DMS79 treated with DMSO at 0.1 percent for 48 hours (cell line): ENCODE data around the gene SLC2A3.
"Not testable (repeated sequence)": the region's sequence is repeated elsewhere in the genome, so short reads cannot be mapped to it uniquely, and the experiment has no call there.

Experiments
- DNase-seq: peaks from one replicate; lab custom pipeline; 2025; lab: John Stamatoyannopoulos, UW

The SLC2A3 gene

DNA sequence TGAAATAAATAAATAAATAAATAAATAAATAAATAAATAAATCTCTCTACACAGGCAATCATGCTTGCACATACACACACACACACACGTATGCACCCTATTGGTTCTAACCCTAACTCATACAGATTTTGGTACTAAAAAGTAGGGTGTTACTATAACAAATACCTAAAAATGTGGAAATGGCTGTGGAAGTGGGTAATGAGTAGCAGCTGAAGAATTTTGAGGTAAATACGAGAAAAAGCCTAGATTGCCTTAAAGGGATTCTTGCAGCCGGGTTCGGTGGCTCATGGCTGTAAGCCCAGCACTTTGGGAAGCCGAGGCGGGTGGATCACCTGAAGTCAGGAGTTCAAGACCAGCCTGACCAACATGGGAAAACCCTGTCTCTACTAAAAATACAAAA, 15.7 kb upstream of the SLC2A3 start:
- no peak for DNase-seq

DNA sequence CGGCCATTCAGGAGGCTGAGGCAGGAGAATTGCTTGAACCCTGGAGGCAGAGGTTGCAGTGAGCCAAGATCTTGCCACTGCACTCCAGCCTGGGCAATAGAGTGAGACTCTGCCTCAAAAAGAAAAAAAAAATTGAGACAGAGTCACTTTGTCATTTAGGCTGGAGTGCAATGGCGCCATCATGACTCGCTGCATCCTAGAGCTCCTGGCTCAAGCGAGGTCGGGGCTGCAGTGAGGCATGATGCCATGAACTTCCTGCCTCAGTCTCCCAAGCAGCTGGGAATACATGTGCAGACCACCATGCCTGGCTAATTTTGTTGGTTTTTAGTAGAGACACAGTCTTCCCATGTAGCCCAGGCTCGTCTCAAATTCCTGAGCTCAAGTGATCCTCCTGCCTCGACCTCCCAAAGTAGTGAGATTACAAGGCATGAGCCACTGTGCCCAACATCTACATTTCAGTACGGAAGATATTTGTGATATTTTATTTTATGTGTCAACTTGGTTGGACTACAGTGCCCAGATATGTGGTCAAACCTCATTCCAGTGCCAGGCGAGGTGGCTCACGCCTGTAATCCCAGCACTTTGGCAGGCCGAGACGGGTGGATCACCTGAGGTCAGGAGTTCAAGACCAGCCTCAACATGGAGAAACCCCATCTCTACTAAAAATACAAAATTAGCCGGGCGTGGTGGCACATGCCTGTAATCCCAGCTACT, 14.4 kb upstream of the SLC2A3 start:
- DNase-seq, result not testable (repeated sequence)

DNA sequence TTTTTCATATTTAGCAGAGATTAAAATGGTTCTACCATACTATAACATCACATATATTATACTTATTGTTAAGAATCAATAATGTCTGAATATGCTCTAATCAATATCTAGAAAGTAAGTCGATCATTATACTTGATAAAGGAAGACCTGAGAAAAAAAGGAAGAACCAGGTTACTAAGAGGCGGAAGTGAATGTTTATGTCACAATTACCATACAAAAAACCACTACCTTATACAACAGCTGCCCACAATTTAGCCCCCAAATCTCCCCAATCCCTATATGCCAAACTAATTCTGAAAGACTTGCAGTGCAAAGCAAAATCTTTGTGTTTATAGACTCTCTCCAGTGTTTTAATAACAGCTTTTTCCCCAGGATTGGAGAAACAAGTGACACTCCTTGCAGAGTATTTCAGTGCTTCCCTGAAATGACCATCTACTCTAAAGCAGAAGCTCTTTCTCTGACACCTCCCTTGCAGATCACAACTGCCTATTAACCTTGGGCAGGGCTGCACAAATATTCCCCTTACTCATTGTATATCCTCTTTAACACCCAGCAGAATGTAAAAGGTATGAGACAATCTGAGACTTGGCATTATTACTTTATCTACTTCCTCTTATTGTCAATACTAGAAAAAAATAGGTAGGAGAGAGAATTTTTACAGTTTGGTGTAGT, 12.7 kb upstream of the SLC2A3 start:
- DNase-seq, result no peak

DNA sequence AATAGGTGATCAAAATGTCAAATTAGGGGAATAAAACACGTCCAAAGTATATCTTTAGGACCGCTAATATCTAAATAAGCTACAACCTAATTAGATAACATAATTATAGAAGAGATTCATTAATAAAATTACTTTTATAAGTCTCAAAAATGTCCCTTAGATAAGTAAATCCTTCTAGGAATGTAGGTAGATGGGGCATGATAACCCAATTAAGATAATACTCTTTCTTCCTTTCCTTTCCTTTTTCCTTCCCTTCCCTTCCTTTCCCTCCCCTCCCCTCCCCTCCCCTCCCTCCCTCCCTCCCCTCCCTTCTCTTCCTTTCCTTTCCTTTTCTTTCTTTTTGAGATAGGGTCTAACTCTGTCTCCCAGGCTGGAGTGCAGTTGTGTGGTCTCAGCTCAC, 11.0 kb upstream of the SLC2A3 start:
- DNase-seq, result no peak

DNA sequence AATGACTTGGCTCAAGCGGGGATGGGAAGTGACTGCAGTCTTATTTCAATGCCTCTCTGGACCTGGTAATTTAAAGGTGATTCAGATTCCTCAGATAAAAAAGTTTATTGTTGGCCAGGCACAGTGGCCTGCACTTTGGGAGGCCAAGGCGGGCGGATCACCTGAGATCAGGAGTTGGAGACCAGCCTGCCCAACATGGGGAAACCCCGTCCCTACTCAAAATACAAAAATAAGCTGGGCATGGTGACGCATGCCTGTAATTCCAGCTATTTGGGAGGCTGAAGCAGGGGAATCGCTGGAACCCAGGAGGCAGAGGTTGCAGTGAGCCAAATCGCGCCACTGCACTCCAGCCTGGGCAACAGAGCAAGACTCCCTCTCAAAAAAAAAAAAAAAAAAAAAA, 8.8 kb upstream of the SLC2A3 start:
- DNase-seq, result not testable (repeated sequence)

DNA sequence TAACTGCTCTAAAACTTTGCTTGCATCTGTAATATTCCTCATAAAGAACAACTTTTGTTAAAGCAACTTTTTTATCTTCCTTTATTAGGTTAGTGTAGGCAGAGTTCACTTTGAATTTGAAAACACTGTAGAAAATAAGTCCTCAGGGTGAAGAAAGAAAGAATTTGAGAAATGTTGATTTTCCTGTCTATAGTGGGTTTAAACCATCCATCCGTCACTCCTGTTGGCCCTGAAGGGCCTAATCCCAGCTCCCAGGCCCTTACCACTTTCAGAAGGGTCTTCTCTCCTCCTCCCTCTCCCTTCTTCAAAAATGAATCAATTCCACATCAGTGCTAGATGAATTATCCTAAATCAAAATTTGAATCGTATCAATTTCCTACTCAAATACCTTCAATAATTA, 4.9 kb upstream of the SLC2A3 start:
- no peak for DNase-seq

DNA sequence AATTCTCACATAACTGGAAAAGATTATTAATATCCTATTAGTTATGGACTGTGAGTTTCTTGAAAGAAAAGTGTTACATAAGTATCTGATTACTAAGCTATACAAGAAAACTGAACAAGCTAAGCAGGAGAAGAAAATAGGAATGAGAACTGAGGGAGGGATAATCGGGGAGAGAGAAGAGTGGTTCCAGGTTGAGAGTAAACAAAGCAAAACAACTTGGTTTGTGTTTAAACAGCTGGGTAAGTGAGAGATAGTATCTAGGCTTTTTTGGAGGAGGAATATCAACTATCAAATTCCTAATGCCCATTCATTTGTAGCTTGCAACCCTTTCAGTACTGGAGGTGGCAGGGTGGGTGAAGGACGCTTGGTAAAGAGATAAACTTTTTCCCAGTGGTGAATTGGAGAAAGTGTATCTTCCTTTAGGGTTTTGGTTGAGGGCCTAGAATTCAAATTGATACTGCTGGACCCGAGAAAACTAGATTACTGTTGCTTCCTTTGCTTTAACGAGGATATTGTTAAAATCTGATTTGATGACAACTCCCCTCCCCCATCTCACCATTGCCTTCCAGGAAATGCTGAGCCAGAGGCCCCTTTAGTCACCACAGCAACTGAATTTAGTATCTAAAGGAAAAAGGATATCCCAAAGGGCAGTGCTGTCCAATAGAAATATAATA, 2.0 kb upstream of the SLC2A3 start:
- DNase-seq, result peak; percentile 24

DNA sequence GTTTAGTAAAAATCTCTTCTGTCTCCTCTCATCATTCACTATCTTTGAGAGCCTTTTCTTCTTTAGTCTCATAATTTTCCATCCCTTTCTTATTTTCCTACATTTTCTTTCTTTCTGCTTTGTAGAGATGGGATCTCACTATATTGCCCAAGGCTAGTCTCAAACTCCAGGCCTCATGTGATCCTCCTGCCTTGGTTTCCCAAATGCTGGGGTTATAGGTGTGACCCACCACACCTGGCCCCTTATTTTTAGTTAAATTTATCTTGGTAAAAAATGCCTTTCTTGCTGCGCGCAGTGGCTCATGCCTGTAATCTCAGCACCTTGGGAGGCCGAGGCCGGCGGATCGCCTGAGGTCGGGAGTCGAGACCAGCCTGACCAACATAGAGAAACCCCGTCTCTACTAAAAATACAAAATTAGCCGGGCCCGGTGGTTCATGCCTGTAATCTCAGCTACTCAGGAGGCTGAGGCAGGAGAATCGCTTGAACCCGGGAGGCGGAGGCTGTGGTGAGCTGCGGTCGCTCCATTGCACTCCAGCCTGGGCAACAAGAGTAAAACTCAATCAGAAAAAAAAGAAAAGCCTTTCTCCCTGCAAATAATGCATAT, 996 bp downstream of the SLC2A3 start:
- no peak for DNase-seq

DNA sequence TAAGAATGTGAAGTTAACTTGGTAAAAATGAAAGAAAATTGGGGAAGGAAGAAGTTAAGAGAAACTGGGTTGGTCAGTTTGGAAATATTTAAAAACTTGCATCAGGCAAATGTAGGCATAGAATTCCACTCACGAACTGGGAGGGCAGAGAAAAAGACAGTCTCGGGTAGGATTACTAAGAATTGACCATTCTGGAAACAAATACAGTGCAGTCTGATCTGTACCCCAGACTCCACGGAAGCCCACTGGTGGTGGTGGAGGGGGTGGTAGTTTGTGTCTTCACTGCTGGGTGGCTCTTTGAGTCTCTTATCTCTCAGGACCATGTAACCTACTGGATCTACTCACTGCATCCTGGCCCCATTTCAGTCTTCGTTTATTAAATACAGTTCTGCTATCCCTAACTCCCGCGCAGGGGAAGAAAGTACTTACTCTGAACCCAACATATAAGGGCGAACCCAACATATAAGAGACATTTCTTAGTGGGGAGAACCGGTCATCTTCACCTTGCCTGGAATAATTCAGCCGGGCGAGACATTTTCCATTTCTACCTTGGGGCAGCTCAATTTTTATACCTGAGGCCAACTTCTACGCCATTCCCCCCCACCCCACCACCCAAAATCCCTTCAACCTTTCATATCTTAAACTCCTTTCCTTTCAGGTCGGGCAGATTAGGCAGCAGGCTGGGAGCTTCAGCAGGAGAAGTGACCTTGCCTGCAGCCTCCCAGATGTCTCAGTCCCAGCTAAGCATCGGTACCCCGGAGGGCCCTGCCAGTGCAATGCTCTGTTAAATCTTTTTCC, 1.7 kb downstream of the SLC2A3 start:
- no peak for DNase-seq

DNA sequence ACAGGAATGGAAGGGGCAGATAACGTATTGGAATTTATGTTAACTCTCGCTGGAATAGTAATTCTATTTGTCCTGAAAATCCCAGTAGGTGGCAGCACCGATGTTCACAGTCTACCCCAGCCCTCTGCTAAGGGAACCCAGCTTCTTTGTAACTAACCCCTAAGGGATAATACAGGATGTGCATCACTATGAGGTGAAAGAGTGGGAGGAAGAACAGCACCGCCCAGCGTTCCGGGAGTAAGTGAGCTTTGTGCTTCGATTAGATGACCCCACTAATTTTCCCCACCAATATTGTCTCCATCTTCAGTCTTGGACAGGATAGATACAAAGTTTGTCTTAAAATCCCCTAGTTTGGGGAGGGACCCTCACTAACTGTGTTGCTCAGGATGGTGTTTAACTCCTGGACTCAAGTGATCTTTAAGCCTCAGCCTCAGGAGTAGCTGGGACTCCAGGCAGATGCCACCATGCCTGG, 2.7 kb downstream of the SLC2A3 start:
- DNase-seq, result no peak

DNA sequence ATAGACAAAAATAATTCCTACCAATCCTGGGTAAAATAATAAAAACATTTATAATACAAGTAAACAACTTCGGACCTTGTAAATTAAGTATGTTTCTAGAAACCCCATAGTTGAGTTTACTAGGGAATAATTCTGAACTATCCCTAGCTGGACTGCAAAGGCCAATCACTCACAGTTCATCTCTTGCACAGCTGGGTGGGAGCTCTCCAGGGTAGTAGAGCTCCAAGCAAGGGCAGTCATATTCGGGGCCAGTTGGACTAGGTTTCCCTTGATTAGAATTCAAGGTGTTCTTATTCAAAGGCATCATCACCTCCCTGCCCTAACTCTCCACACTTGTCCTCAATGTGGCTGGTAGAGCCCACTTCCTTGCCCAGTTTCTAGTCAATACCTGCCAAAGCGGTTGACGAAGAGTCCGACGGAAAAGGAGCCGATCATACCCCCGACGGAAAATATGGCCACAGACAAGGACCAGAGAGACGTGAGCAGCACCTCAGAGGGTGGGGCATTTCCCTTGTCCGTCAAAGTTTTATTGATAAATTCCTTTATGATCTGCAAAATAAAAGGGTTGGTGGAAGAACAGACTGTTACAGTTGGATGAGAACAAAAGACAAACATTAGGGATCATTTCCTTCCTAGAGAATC, 3.3 kb downstream of the SLC2A3 start:
- not testable (repeated sequence) for DNase-seq

DNA sequence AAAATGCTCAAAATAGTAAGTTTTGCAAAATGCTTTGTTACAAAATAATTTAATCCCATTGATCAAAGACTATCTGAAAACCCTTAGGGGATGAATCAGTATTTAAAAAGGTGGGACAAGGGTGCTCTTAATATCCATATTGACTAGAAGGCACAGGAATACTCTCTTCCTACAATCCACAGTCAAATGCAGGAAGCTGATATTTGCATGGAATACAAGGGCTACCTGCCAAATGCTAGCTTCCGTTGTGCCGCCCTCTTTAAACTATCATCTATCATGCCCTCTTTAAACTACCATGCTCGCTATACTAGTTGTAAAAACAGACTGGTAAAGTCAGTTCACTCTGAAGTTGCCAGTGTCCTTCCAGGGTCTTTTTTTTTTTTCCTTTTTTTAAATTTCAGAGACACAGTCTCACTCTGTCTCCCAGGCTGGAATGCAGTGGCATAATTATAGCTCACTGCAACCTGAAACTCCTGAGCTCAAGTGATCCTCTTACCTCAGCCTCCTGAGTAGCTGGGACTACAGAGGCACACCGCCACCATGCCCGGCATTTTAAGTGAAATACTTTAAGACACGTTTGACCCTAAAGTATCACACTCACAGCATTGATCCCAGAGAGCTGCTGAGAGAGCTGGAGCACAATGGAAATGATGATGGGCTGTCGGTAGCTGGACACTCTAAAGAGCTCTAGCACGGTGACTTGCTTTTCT, 6.7 kb downstream of the SLC2A3 start:
- DNase-seq, result no peak

DNA sequence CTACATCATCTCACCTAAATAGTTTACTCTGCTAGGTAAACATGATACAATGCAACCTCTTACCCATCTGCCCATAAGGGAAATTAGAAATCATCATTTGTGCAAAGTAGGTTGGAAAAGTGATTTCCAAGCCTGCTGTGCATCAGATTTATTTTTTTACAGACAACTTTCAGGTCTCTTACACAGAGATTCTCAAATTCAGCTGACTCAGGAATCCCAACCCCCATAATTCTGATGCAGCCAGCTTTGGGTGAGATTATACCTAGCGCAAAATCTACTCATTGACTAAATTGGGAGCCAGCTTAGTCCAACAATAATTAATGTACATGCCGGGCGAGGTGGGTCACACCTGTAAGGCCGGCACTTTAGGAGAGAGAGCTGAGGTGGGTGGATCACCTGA, 8.5 kb downstream of the SLC2A3 start:
- DNase-seq, result no peak

DNA sequence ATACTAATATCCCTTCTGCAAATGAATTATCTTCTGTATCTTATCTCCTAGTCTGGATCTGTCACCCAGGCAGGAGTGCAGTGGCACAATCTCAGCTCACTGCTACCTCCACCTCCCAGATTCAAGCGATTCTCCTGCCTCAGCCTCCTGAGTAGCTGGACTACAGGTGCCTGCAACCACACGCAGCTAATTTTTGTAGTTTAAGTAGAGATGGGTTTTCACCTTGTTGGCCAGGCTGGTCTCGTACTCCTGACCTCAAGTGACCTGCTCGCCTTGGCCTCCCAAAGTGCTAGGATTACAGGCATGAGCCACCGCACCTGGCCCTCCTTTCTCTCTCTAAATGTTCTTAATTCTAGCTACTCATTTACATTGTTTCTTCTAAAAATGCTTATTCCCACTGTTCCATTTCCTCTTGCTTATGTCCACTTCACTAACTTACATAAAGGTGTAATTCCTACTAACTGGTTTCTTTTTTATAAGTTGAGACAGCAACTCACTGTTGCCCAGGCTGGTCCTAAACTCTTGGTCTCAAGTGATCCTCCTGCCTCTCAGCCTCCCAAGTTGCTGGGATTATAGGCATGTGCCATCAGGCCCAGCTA, 9.8 kb downstream of the SLC2A3 start:
- DNase-seq, result not testable (repeated sequence)

DNA sequence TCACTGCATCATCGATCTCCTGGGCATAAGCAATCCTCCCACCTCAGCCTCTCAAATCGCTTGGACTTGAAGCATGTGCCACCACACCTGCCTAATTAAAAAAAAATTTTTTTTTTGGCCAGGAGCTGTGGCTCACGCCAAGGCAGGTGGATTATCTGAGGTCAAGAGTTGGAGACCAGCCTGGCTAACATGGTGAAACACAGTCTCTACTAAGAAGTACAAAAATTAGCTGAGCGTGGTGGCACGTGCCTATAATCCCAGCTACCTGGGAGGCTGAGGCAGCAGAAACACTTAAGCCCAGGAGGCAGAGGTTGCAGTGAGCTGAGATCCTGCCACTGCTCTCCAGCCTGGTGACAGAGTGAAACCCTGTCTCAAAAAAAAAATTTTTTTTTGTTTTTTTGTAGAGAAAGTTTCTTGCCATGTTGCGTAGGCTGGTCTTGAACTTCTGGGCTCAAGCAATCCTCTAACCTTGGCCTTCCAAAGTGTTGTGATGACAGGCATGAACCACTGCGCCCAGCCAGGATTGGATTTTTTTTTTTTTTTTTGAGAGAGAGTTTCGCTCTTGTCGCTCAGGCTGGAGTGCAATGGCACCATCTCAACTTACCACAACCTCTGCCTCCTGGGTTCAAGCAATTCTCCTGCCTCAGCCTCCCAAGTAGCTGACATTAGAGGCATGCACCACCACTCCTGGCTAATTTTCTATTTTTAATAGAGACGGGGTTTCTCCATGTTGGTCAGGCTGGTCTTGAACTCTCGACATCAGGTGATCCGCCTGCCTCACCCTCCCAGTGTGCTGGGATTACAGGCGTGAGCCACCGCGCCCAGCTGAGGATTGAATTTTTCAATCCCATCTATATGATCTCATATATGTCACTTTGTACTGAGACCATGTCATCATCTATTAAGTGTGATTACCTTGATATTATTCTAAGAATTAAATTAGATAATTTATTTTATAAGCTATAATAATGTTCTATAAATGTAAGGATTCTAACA, 12.4 kb downstream of the SLC2A3 start:
- no peak for DNase-seq

DNA sequence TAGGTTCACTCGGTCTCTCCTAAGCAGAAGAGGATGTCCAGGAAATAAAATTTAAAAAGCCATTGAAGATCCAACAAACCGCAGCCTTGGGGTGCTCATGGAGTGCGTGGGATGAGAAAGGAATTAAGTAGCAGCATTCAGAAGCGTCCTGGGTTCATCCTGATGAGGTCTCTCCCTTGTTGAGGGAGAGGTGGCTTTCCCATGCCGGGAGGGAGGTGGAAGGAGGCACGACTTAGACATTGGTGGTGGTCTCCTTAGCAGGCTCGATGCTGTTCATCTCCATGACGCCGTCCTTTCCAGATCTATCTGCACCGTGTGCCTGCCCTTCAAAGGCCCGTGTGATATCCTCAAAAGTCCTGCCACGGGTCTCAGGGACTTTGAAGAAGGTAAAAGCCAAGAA, 14.8 kb downstream of the SLC2A3 start:
- DNase-seq, result not testable (repeated sequence)

DNA sequence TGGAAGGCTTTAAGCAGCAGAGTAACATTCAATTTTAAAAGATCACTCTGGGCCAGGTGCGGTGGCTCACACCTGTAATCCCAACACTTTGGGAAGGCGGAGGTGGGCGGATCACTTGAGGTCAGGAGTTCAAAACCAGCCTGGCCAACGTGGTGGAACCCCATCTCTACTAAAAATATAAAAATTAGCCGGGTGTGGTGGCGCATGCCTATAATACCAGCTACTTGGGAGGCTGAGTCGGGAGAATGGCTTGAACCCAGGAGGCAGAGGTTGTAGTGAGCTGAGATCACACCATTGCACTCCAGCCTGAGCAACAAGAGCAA, 17.8 kb downstream of the SLC2A3 start:
- DNase-seq, result not testable (repeated sequence)

DNA sequence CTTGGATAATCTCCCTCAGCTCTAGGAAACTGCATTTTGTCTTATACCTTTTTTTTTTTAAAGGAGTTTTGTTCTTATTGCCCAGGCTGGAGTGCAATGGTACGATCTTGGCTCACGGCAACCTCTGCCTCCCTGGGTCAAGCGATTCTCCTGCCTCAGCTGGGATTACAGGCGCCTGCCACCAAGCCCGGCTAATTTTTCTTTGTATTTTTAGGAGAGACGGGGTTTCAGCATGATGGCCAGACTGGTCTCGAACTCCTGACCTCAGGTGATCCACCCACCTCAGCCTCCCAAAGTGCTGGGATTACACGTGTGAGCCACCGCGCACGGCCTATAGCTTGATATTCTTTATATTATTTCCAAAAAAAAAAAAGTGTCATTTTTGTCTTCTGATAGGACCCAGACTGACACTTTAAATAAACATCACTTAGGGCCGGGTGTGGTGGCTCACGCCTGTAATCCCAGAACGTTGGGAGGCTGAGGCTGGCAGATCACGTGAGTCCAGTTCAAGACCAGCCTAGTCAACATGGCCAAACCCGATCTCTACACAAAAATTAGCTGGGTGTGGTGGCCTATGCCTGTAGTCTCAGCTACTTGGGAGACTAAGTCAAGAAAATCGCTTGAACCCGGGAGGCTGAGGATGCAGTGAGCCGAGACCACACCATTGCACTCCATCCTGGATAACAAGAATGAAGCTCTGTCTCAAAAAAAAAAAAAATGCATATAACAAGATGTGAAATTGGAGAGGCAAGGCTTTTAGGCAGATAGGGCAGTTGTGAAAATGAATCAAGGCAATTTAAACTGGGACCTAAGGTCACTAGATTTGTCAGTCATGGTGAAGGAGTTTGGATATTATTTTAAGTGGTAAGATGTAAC, 18.4 kb downstream of the SLC2A3 start:
- no peak for DNase-seq
